GM23338 (cell line): ENCODE measurements around the gene FN1. TPM values are rescaled to one million over a fixed set of nuclear protein-coding genes. Genes with fewer than 3 reads are reported as not detected.

Source experiments
- ATAC-seq: fragments of 200-7000 bp; cut with Tn5 transposase; 3 replicates; pipeline ENCODE4 v1.9.1; 2020
- DNase-seq: peaks from one replicate; pipeline ENCODE4 v3.0.0-alpha.2; 2015; ENCODE audit warnings: low spot score
- H2AFZ ChIP-seq: fragments of 200-600 bp; sonication (generic); 2 replicates; pipeline ENCODE4 v1.8.0; 2016; ENCODE audit warnings: antibody characterized with exemption, mild to moderate bottlenecking, moderate library complexity
- H3F3A ChIP-seq: fragments of 200-600 bp; sonication (generic); replicated peaks from 2 replicates; pipeline ENCODE4 v1.8.0; 2017; ENCODE audit warnings: antibody characterized with exemption, mixed run types, low read depth
- H3K27ac ChIP-seq: fragments of 200-600 bp; sonication (generic); 2 replicates; pipeline ENCODE4 v1.6.1; 2016; ENCODE audit warnings: low read depth
- H3K27me3 ChIP-seq: fragments of 200-600 bp; sonication (generic); 2 replicates; pipeline ENCODE4 v1.8.0; 2016; ENCODE audit warnings: mild to moderate bottlenecking, mixed run types, moderate library complexity; ENCODE audit not compliant: insufficient read depth
- H3K36me3 ChIP-seq: fragments of 200-600 bp; sonication (generic); 2 replicates; pipeline ENCODE4 v1.8.0; 2016; ENCODE audit warnings: mild to moderate bottlenecking; ENCODE audit not compliant: insufficient read depth
- H3K4me1 ChIP-seq: fragments of 200-600 bp; sonication (generic); 2 replicates; pipeline ENCODE4 v1.8.0; 2016; ENCODE audit warnings: mild to moderate bottlenecking, moderate library complexity; ENCODE audit not compliant: insufficient read depth
- H3K4me2 ChIP-seq: fragments of 200-600 bp; sonication (generic); 2 replicates; pipeline ENCODE4 v1.7.1; 2017; ENCODE audit warnings: mixed run types
- H3K4me3 ChIP-seq: fragments of 200-600 bp; sonication (generic); 2 replicates; pipeline ENCODE4 v1.6.1; 2016; ENCODE audit warnings: mixed run types
- H3K79me2 ChIP-seq: fragments of 200-600 bp; sonication (generic); replicated peaks from 2 replicates; pipeline ENCODE4 v1.8.0; 2017; ENCODE audit warnings: mild to moderate bottlenecking; ENCODE audit not compliant: insufficient read depth
- H3K9me2 ChIP-seq: fragments of 200-600 bp; sonication (generic); 2 replicates; pipeline ENCODE4 v1.8.0; 2017; ENCODE audit not compliant: insufficient read depth
- H4K20me1 ChIP-seq: fragments of 200-600 bp; sonication (generic); replicated peaks from 2 replicates; pipeline ENCODE4 v1.8.0; 2017; ENCODE audit warnings: mild to moderate bottlenecking; ENCODE audit not compliant: insufficient read depth
- H3K27ac Mint-ChIP-seq: 2 replicates; pipeline ENCODE4 v1.8.0; 2020; ENCODE audit warnings: inconsistent platforms, mild to moderate bottlenecking, moderate library complexity, mixed read lengths
- H3K27me3 Mint-ChIP-seq: 3 replicates; pipeline ENCODE4 v1.8.0; 2022; ENCODE audit warnings: low read depth, mild to moderate bottlenecking, moderate library complexity, mixed read lengths, inconsistent platforms; ENCODE audit not compliant: insufficient read depth, poor library complexity
- H3K36me3 Mint-ChIP-seq: 3 replicates; pipeline ENCODE4 v1.8.0; 2021; ENCODE audit warnings: low read depth, mild to moderate bottlenecking, inconsistent platforms, moderate library complexity, mixed read lengths
- H3K4me1 Mint-ChIP-seq: 3 replicates; pipeline ENCODE4 v1.8.0; 2020; ENCODE audit warnings: mild to moderate bottlenecking, inconsistent platforms, mixed read lengths
- H3K4me3 Mint-ChIP-seq: 3 replicates; pipeline ENCODE4 v1.8.0; 2021; ENCODE audit warnings: moderate library complexity, mild to moderate bottlenecking, inconsistent platforms, mixed read lengths
- H3K9me3 Mint-ChIP-seq: 3 replicates; pipeline ENCODE4 v1.8.0; 2020; ENCODE audit warnings: moderate library complexity, mild to moderate bottlenecking, inconsistent platforms, mixed read lengths
- CTCF ChIP-seq, 2 experiments: fragments of 200-600 bp in 1 of 2; sonication (generic) in 1 of 2; conservative IDR thresholded peaks; 2 replicates each; pipeline versions ENCODE4 v1.5.1 to v1.6.1; 2016 to 2017; ENCODE audit warnings: antibody characterized with exemption in 2 of 2, low read depth in 2 of 2, mild to moderate bottlenecking in 2 of 2, moderate library complexity in 1 of 2
- JUNB ChIP-seq: IDR thresholded peaks from one replicate; pipeline ENCODE4 v1.6.1; 2016; ENCODE audit warnings: antibody characterized with exemption; ENCODE audit not compliant: unreplicated experiment
- NANOG ChIP-seq: IDR thresholded peaks from 2 replicates; pipeline ENCODE4 v1.6.1; 2016; ENCODE audit warnings: antibody characterized with exemption, borderline replicate concordance
- REST ChIP-seq: IDR thresholded peaks from one replicate; pipeline ENCODE4 v1.6.1; 2018; ENCODE audit warnings: antibody characterized with exemption; ENCODE audit not compliant: unreplicated experiment
- ZNF331 ChIP-seq: fragments of 250-450 bp; sonication (Bioruptor Pico); IDR thresholded peaks from 2 replicates; pipeline ENCODE4 v1.5.0; 2020; ENCODE audit warnings: low read depth, mild to moderate bottlenecking, moderate library complexity
- ZNF462 ChIP-seq: fragments of 250-450 bp; sonication (Bioruptor Pico); IDR thresholded peaks from 2 replicates; pipeline ENCODE4 v1.5.0; 2020; ENCODE audit warnings: mild to moderate bottlenecking, moderate library complexity
- polyA plus RNA-seq: library from polyadenylated mRNA; unstranded; fragments of >200 nt; fragmentation: Nextera tagmentation; extraction: Ambion mirVana; gene quantifications from 2 replicates; pipeline ENCODE4 v1.2.1, GENCODE V29; 2016
- total RNA-seq: library from RNA; depleted of rRNA; stranded (reverse); fragments of >200 nt; shearing (Covaris generic); gene quantifications from 2 replicates; pipeline ENCODE4 v1.2.3, GENCODE V29; 2014

Gene FN1
- total and polyA plus RNA-seq, 2 experiments from 2014 or later, result 79.6 to 255 TPM

- no peak for TF ChIP-seq ZNF462 (CRISPR knock-in tag)
These were observed 26.1 kb upstream of the FN1 start (continued) for GRCh38 chr2:215461836-215462532.

GRCh38 chr2:215460682-215461382, 25.0 kb upstream of the FN1 start:
- Mint-ChIP-seq H3K27ac (no peak overlapping the region), H3K36me3 (no peaks in the 10 kb centered on the region), H3K4me3 (no peak overlapping the region), H3K9me3 (no peaks in the 10 kb centered on the region), H3K4me1 (no peaks in the 10 kb centered on the region), H3K27me3 (peaks cover 3% of the 10 kb centered on the region)
- H3K27ac ChIP-seq, result no peak overlapping the region
- no peaks in the 10 kb centered on the region for H3K4me1 ChIP-seq
- H3K4me3 ChIP-seq, result no peak overlapping the region
- H3K36me3 ChIP-seq, result no peaks in the 10 kb centered on the region
- no peaks in the 10 kb centered on the region for H3K9me2 ChIP-seq
- ATAC-seq (no peak), DNase-seq (no peak)
- H3K79me2 ChIP-seq, result no peaks in the 10 kb centered on the region
- H3F3A ChIP-seq, result no peaks in the 10 kb centered on the region
- H3K4me2 ChIP-seq, result no peak overlapping the region
- H4K20me1 ChIP-seq, result no peaks in the 10 kb centered on the region
- no peak overlapping the region for H2AFZ ChIP-seq
- TF ChIP-seq REST, result no peak
- TF ChIP-seq ZNF331 (CRISPR knock-in tag), result no peak
- TF ChIP-seq CTCF (conservative IDR thresholded peaks at IDR 0.05; ENCODE audit: low read depth in 2 of 2), result no peak
- TF ChIP-seq NANOG, result no peak
- TF ChIP-seq JUNB, result no peak
- H3K27me3 ChIP-seq, result no peaks in the 10 kb centered on the region
